Fibroblast of villous mesenchyme (primary cell): ENCODE data around the gene PSMD11. TPM values are rescaled to one million over a fixed set of nuclear protein-coding genes. Genes with fewer than 3 reads are reported as not detected.
A peak's percentile ranks its signal among the peaks of the same experiment; 100 is the strongest.

Experiments
- DNase-seq: peaks from one replicate; pipeline ENCODE4 v3.0.0-alpha.2; 2010; ENCODE audit warnings: low read depth
- H3K4me3 ChIP-seq: 2 replicates; pipeline ENCODE4 v1.5.1; 2011; ENCODE audit warnings: low read depth, mild to moderate bottlenecking, low read length
- CTCF ChIP-seq: IDR thresholded peaks from 2 replicates; pipeline ENCODE4 v1.5.1; 2012; ENCODE audit warnings: low read depth, mild to moderate bottlenecking, low read length; ENCODE audit not compliant: insufficient read depth
- total RNA-seq: library from RNA; depleted of rRNA; stranded (reverse); fragments of >200 nt; gene quantifications from 2 replicates; pipeline ENCODE4 v1.2.3, GENCODE V29; 2012

The PSMD11 gene
- total RNA-seq, 1 donor: 117 TPM

GRCh38 chr17:32517982-32518381 is 73.7 kb downstream of the PSMD11 start:
- no peak for TF ChIP-seq CTCF
- H3K4me3 ChIP-seq: no peak overlapping the region
- no peak for DNase-seq

DNA sequence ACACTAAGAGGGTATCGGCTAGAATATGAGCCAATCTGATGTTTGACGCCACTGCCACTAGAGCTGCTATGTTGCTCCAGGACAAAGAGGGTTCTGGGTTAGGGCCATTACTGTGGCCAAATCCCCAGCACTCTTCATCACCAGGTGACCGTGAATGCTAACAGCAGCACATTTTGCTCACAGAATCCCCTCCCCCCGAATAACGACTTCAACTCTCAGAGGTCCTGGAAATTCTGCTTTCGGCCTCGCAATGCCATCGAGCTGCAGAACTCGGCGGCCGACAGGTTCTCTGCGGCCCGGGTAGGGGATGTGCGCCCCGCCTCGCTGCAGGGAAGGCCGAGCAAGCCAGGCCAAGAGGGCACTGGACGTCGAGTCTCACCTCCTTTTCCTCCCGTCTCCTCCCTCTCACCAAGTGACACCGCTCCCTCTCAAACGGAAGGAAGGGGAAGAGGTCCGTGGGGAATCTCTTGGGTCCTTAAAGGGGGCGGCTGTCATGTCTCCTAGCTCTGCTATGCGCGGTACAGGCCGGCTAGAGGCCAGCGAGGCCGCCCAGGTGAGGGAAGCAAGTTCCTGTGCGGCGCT is 74.4 kb downstream of the PSMD11 start:
- H3K4me3 ChIP-seq: peak overlapping the region; percentile 49
- DNase-seq: no peak
- no peak for TF ChIP-seq CTCF

DNA sequence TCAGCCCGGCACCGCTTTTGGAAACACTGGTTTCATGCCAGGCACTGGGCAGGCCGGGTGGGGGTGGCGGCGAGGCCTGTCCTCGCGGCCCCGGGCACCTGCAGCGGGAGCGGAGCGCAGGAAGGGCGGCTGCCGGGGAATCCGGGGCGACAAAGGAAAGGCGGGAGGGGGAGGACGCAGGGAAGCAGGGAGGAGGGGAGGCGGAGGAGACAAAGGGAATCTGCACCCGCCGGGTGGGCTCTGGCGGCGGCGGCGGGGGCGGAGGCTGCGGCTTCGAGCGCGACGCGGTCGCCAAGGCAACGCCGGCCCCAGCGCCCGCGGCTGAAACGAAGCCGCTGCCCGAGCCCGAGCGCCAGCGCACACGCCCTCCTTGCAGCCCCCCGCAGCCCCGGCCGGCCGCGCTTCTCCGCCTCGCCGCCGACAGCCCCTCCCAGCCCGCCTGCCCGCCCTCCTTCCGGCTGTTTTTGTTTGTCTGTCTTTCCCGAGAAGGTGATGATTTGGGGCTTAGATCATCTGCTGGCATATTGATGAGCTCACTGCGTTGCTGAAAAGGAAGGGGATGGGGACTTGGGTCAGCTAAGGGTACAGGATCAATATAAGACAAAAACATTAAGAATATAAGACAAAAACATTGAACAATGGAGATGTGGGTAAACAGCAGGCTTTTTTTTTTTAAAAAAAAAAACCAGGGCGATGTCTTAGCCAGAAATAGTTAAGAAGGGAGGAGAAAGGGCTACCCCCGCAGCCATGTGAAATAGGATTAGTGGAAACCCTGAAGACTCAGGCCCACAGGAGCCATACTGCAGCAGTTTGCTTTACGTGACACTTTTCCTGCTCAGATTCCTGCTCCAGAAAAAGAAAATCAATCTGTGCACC is 75.2 kb downstream of the PSMD11 start:
- peak overlapping the region; percentile 49 for H3K4me3 ChIP-seq
- TF ChIP-seq CTCF: no peak
- DNase-seq: peak; percentile 36

- no peak overlapping the region for H3K4me3 ChIP-seq
- DNase-seq: no peak
These were observed 75.9 kb downstream of the PSMD11 start for GRCh38 chr17:32520104-32520701.

DNA sequence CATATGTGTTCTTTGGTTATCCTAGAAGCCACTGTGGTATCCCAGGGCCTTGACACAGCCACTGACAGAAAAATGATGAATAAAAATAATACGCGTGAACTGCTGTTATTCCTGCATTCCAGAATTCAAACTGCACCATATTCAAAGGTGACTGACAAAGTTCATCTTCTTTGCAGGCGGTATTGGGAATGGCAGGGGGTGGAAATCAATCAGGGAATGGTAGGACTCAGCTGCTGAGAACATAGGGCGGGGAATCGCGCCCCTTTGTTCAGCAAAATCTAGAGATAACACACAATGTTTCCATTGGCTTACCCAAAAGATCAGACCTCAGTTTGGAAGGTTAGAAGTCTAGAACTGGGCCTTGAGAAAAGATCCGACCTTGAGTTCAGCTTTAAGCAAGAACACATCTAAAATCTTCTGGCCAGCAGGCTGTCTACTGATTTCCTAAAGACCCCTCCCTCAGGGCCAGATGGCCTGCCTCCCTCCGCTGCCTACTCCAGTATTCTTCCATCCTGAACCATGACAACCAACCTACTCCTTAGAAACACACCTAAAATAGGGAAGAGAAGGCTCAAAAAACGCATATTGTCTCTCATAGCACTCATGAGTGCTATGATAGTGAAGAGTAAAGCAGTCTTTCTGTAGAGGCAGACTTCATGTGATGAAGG is 76.6 kb downstream of the PSMD11 start:
- no peak for TF ChIP-seq CTCF
- DNase-seq: no peak
- H3K4me3 ChIP-seq: no peak overlapping the region

More at GRCh38 chr17:32520104-32520701, 75.9 kb downstream of the PSMD11 start:
- no peak for TF ChIP-seq CTCF

DNA sequence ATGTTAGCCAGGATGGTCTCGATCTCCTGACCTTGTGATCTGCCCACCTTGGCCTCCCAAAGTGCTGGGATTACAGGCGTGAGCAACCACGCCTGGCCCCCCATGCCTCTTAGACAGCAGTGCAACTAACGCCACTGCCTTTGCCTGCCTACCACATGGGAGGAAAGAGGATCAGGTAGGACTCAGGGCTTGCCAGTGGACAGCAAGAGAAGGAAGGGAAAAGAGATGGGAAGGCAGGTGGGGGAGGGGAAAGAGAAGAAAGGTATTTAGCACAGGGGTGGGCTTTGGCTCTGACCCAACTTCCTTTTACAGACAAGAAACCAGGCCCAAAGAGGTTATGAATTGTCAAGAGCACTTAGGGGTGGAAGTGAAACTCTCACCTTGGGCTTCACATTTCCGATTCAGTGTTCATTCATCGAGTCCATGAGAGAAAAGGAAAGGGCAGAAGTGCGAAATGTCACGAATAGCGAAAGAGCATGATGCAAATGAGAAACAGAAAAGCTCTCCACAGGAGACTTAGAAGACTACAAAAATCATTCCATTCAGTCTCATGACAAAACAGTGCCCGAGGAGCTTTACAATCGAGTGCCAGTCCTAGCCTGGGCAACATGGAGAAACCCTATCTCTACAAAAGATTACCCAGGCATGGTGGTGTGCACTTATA is 78.8 kb downstream of the PSMD11 start:
- no peak for TF ChIP-seq CTCF
- DNase-seq: no peak
- H3K4me3 ChIP-seq: no peak overlapping the region
